Caco-2 (cell line): ENCODE data around the gene TAF11. TPM values are rescaled to one million over a fixed set of nuclear protein-coding genes. Genes with fewer than 3 reads are reported as not detected.

Experiments
- BruUV-seq: library from RNA; stranded (reverse); fragments of 400-500 nt; replicated peaks from 2 replicates; lab custom pipeline; 2021; lab: Mats Ljungman, UMichigan
- CTCF ChIA-PET: fragments of 300-600 bp; sonication (Branson Sonifier 250); formaldehyde crosslinking; loops from one replicate; lab custom pipeline; 2022; ENCODE audit warnings: antibody characterized with exemption; lab: Charles Lee
- POLR2A ChIA-PET: fragments of 300-600 bp; sonication (Branson Sonifier 250); formaldehyde crosslinking; loops from one replicate; lab custom pipeline; 2022; ENCODE audit warnings: antibody characterized with exemption; lab: Charles Lee
- DNase-seq, 2 experiments: peaks; one replicate each; pipeline versions ENCODE4 v3.0.0 to v3.0.0-alpha.2; 2020 to 2022
- H3K27me3 ChIP-seq: replicated peaks from 2 replicates; pipeline ENCODE4 v1.6.0; 2011; ENCODE audit warnings: low read length; ENCODE audit not compliant: control insufficient read depth, insufficient read depth
- H3K36me3 ChIP-seq: 2 replicates; pipeline ENCODE4 v1.5.1; 2011; ENCODE audit warnings: low read length; ENCODE audit not compliant: control insufficient read depth, insufficient read depth
- H3K4me1 ChIP-seq: fragments of 250-450 bp; sonication (Bioruptor Pico); 2 replicates; pipeline ENCODE4 v1.5.1; 2020; ENCODE audit warnings: mild to moderate bottlenecking
- H3K4me3 ChIP-seq: 2 replicates; pipeline ENCODE4 v1.5.1; 2011; ENCODE audit warnings: low read depth, mild to moderate bottlenecking, control low read depth, low read length
- H3K9me3 ChIP-seq: fragments of 250-450 bp; sonication (Bioruptor Pico); 2 replicates; pipeline ENCODE4 v1.5.1; 2020; ENCODE audit warnings: mild to moderate bottlenecking, moderate library complexity
- H3K27ac Mint-ChIP-seq: one replicate; pipeline ENCODE4 v1.8.0; 2022; ENCODE audit warnings: mixed read lengths; ENCODE audit not compliant: unreplicated experiment
- H3K27me3 Mint-ChIP-seq: one replicate; pipeline ENCODE4 v1.8.0; 2022; ENCODE audit warnings: mixed read lengths; ENCODE audit not compliant: insufficient read depth, unreplicated experiment
- H3K36me3 Mint-ChIP-seq: one replicate; pipeline ENCODE4 v1.8.0; 2022; ENCODE audit warnings: mild to moderate bottlenecking, mixed read lengths; ENCODE audit not compliant: insufficient read depth, unreplicated experiment
- H3K4me1 Mint-ChIP-seq: one replicate; pipeline ENCODE4 v1.8.0; 2022; ENCODE audit warnings: low read depth, mixed read lengths; ENCODE audit not compliant: unreplicated experiment
- H3K4me3 Mint-ChIP-seq: one replicate; pipeline ENCODE4 v1.8.0; 2022; ENCODE audit warnings: mild to moderate bottlenecking, moderate library complexity, mixed read lengths; ENCODE audit not compliant: unreplicated experiment
- H3K9me3 Mint-ChIP-seq: one replicate; pipeline ENCODE4 v1.8.0; 2022; ENCODE audit warnings: mixed read lengths; ENCODE audit not compliant: unreplicated experiment
- intact Hi-C: fragments of 100-400 bp; cut with micrococcal nuclease; formaldehyde crosslinking; loops from one replicate; pipeline ENCODE4 v1.10.0; 2022; ENCODE audit not compliant: unreplicated experiment
- total RNA-seq: library from RNA; stranded (reverse); gene quantifications from 2 replicates; pipeline ENCODE4 v1.2.3, GENCODE V29; 2022
- TF ChIP-seq, protein P1 (sequence below), 2 experiments: fragments of 200-600 bp in 1 of 2; IDR thresholded peaks; 1 replicate in 1 of 2; 2 replicates in 1 of 2; pipeline versions ENCODE4 v1.5.1 to v1.8.0; 2011 to 2022; ENCODE audit warnings: antibody characterized with exemption in 1 of 2, control low read depth in 1 of 2, inconsistent platforms in 1 of 2, low read depth in 1 of 2, low read length in 1 of 2, mild to moderate bottlenecking in 1 of 2, moderate library complexity in 1 of 2; ENCODE audit not compliant: insufficient read depth in 1 of 2, severe bottlenecking in 1 of 2, unreplicated experiment in 1 of 2

Gene TAF11
- total RNA-seq, 1 experiment from 2014 or later: 28.3 TPM

GRCh38 chr6:34864007-34864406 lies 23.8 kb downstream of the TAF11 start:
- H3K4me1 ChIP-seq: no peaks in the 10 kb centered on the region
- Mint-ChIP-seq H3K27me3 (no peaks in the 10 kb centered on the region), H3K9me3 (no peaks in the 10 kb centered on the region), H3K4me3 (no peak overlapping the region), H3K4me1 (no peaks in the 10 kb centered on the region), H3K27ac (no peak overlapping the region), H3K36me3 (peaks cover 81% of the 10 kb centered on the region)
- TF ChIP-seq, protein P1, sequence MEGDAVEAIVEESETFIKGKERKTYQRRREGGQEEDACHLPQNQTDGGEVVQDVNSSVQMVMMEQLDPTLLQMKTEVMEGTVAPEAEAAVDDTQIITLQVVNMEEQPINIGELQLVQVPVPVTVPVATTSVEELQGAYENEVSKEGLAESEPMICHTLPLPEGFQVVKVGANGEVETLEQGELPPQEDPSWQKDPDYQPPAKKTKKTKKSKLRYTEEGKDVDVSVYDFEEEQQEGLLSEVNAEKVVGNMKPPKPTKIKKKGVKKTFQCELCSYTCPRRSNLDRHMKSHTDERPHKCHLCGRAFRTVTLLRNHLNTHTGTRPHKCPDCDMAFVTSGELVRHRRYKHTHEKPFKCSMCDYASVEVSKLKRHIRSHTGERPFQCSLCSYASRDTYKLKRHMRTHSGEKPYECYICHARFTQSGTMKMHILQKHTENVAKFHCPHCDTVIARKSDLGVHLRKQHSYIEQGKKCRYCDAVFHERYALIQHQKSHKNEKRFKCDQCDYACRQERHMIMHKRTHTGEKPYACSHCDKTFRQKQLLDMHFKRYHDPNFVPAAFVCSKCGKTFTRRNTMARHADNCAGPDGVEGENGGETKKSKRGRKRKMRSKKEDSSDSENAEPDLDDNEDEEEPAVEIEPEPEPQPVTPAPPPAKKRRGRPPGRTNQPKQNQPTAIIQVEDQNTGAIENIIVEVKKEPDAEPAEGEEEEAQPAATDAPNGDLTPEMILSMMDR (IDR thresholded peaks at IDR 0.05; ENCODE audit: insufficient read depth in 1 of 2, low read depth in 1 of 2, low read length in 1 of 2, severe bottlenecking in 1 of 2, unreplicated experiment in 1 of 2): no peak
- POLR2A ChIA-PET: interaction anchor here (0.6 kb wide), 1 partner anchor 24 kb away, joined by 5 read pairs; the partner anchor contains the start of gene TAF11
- DNase-seq: no peak
- BruUV-seq: no TSS peak
- CTCF ChIA-PET: no interaction called here
- H3K36me3 ChIP-seq: peaks cover 5% of the 10 kb centered on the region
- intact Hi-C loops: no loop called here
- H3K9me3 ChIP-seq: no peaks in the 10 kb centered on the region
- H3K27me3 ChIP-seq: no peaks in the 10 kb centered on the region
- H3K4me3 ChIP-seq: no peak overlapping the region

- POLR2A ChIA-PET: no interaction called here
- H3K36me3 Mint-ChIP-seq: peaks cover 86% of the 10 kb centered on the region
These were observed 27.1 kb downstream of the TAF11 start for GRCh38 chr6:34860776-34861175.

DNA sequence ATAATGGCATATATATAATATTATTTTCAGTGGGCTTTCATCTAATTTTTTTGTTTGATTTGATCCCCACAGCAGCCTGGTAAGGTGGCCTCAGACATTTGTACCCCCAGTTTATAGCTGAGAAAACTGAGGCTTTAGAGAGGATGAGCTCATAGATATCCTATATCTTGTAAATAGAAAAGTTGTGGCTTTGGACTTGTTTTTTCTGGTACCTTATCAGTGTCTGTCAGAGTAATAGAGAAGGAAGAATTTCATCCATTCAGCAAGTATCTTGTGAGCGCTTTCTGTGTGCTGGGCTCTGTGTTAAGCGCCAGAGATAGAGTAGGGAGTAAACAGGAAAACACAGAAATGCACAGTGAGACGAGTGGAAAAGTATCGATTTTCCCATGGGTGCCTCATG lies 27.9 kb downstream of the TAF11 start:
- ChIA-PET CTCF (no interaction called here), POLR2A (no interaction called here)

More at GRCh38 chr6:34860776-34861175, 27.1 kb downstream of the TAF11 start:
- Histone ChIP-seq H3K36me3 (peaks cover 3% of the 10 kb centered on the region; the same call in 1 of the 2 replicates), H3K4me1 (no peaks in the 10 kb centered on the region), H3K9me3 (no peaks in the 10 kb centered on the region), H3K27me3 (no peaks in the 10 kb centered on the region), H3K4me3 (no peak overlapping the region)
- Mint-ChIP-seq H3K4me3 (no peak overlapping the region), H3K27me3 (no peaks in the 10 kb centered on the region), H3K4me1 (no peaks in the 10 kb centered on the region), H3K9me3 (no peaks in the 10 kb centered on the region), H3K27ac (no peak overlapping the region)
- TF ChIP-seq, protein P1 (IDR thresholded peaks at IDR 0.05; ENCODE audit: insufficient read depth in 1 of 2, low read depth in 1 of 2, low read length in 1 of 2, severe bottlenecking in 1 of 2, unreplicated experiment in 1 of 2): no peak
- CTCF ChIA-PET: no interaction called here
- no TSS peak for BruUV-seq
- intact Hi-C loops: no loop called here
- no peak for DNase-seq

More for the DNA sequence above, 27.9 kb downstream of the TAF11 start:
- H3K36me3 Mint-ChIP-seq: peaks cover 89% of the 10 kb centered on the region
- no peaks in the 10 kb centered on the region for H3K9me3 Mint-ChIP-seq
- peaks cover 4% of the 10 kb centered on the region for H3K36me3 ChIP-seq
- H3K4me3 ChIP-seq: no peak overlapping the region
- intact Hi-C loops: no loop called here
- TF ChIP-seq, protein P1 (IDR thresholded peaks at IDR 0.05; ENCODE audit: insufficient read depth in 1 of 2, low read depth in 1 of 2, low read length in 1 of 2, severe bottlenecking in 1 of 2, unreplicated experiment in 1 of 2): no peak
- no peaks in the 10 kb centered on the region for H3K4me1 Mint-ChIP-seq
- no peaks in the 10 kb centered on the region for H3K27me3 ChIP-seq
- DNase-seq: no peak
- no peak overlapping the region for H3K27ac Mint-ChIP-seq
- H3K4me3 Mint-ChIP-seq: no peak overlapping the region
- H3K9me3 ChIP-seq: no peaks in the 10 kb centered on the region
- H3K27me3 Mint-ChIP-seq: no peaks in the 10 kb centered on the region
- H3K4me1 ChIP-seq: no peaks in the 10 kb centered on the region
- no TSS peak for BruUV-seq
